HUES64 (cell line): ENCODE measurements around the gene RGS7BP.

Experiments
- H3K27ac ChIP-seq: 2 replicates; pipeline ENCODE4 v1.7.0; 2013; ENCODE audit warnings: low read depth, low read length, inconsistent platforms
- H3K27me3 ChIP-seq: 2 replicates; pipeline ENCODE4 v1.6.1; 2013; ENCODE audit warnings: mild to moderate bottlenecking, low read length; ENCODE audit not compliant: insufficient read depth
- H3K36me3 ChIP-seq: 2 replicates; pipeline ENCODE4 v1.6.1; 2013; ENCODE audit warnings: mild to moderate bottlenecking, low read length; ENCODE audit not compliant: insufficient read depth
- H3K4me1 ChIP-seq: 2 replicates; pipeline ENCODE4 v1.6.1; 2013; ENCODE audit warnings: mild to moderate bottlenecking, low read length, moderate library complexity; ENCODE audit not compliant: insufficient read depth
- H3K4me3 ChIP-seq: 2 replicates; pipeline ENCODE4 v1.5.1; 2013; ENCODE audit warnings: mild to moderate bottlenecking, low read length, moderate library complexity
- H3K9ac ChIP-seq: 2 replicates; pipeline ENCODE4 v1.6.1; 2013; ENCODE audit warnings: mild to moderate bottlenecking, low read depth, low read length
- H3K9me3 ChIP-seq: 2 replicates; pipeline ENCODE4 v1.6.1; 2013; ENCODE audit warnings: low read depth, low read length; ENCODE audit not compliant: insufficient read depth
- WGBS: fragments of 150-250, 120-280 bp; methylation state at CpG from one replicate; pipeline ENCODE4 v1.1.7; 2013; ENCODE audit warnings: missing lambda C conversion rate; 5-methylcytosine and 5-hydroxymethylcytosine counted together

RGS7BP gene

GRCh38 chr5:64509828-64510227 lies 4.0 kb downstream of the RGS7BP start:
- no peak overlapping the region for H3K4me3 ChIP-seq
- H3K9me3 ChIP-seq = no peaks in the 10 kb centered on the region
- peaks cover 10% of the 10 kb centered on the region; the same call in 1 of the 2 replicates for H3K4me1 ChIP-seq
- no peaks in the 10 kb centered on the region for H3K36me3 ChIP-seq
- H3K27me3 ChIP-seq = peaks cover 52% of the 10 kb centered on the region
- H3K27ac ChIP-seq = no peak overlapping the region
- H3K9ac ChIP-seq = no peak overlapping the region
- 94% methylated on average over 5 of the region's 7 CpGs for WGBS

DNA sequence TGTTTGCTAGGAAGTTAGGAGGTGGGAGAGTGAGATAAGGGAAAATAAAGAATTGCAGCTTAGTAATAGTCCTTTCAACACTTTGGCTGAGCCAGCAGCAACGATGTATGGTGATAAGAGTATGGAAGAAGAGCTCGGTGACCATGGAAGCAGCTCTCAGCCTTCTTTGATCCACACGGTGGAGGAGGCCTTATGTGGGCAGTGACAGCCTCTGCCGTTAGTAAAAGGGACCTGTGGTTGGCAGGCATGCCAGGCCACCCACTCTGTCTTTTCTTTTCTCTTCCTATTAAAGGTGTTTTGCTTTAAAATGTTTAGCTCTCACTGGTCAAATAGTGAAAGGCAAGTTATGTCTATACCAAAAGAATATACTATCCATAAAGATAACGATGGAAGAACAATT lies 7.7 kb downstream of the RGS7BP start:
- no peak overlapping the region for H3K27ac ChIP-seq
- no peak overlapping the region for H3K9ac ChIP-seq
- 91% methylated on average over 5 of the region's 5 CpGs for WGBS
- no peaks in the 10 kb centered on the region for H3K9me3 ChIP-seq
- no peaks in the 10 kb centered on the region for H3K4me1 ChIP-seq
- H3K4me3 ChIP-seq = no peak overlapping the region
- H3K27me3 ChIP-seq = peaks cover 17% of the 10 kb centered on the region
- no peaks in the 10 kb centered on the region for H3K36me3 ChIP-seq

- no peak overlapping the region for H3K27ac ChIP-seq
- no peaks in the 10 kb centered on the region for H3K36me3 ChIP-seq
- H3K9me3 ChIP-seq = no peaks in the 10 kb centered on the region
- no peaks in the 10 kb centered on the region for H3K4me1 ChIP-seq
- WGBS = 94% methylated on average over 1 of the region's 1 CpG
- H3K9ac ChIP-seq = no peak overlapping the region
- no peak overlapping the region for H3K4me3 ChIP-seq
- H3K27me3 ChIP-seq = peaks cover 6% of the 10 kb centered on the region
Measured at GRCh38 chr5:64514612-64515011, 8.8 kb downstream of the RGS7BP start.

DNA sequence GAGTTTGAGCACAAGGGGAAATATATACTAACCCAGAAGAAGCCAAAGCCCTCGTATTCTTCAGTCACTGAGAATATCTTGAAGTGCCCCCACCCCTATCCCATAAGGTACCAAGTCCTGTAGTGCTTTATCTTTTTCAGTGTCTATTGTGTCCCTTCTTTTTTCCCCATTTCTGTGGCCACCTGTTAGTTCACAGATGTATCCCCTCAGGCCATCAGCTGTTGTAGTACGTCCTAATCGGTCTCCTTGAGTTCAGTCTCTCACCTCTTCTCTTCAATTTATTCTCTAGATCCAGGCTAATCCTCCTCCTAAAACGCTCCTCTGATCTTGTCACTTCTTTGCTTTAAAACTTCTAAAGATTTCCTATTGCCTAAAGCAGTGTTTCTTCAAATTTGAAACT lies 10.4 kb downstream of the RGS7BP start:
- Histone ChIP-seq H3K4me1 (no peaks in the 10 kb centered on the region), H3K27ac (no peak overlapping the region), H3K27me3 (no peaks in the 10 kb centered on the region), H3K4me3 (no peak overlapping the region), H3K9me3 (no peaks in the 10 kb centered on the region), H3K36me3 (no peaks in the 10 kb centered on the region), H3K9ac (no peak overlapping the region)
- WGBS = 92% methylated on average over 4 of the region's 4 CpGs

- Histone ChIP-seq H3K27ac (no peak overlapping the region), H3K27me3 (no peaks in the 10 kb centered on the region), H3K9ac (no peak overlapping the region), H3K9me3 (no peaks in the 10 kb centered on the region), H3K4me1 (no peaks in the 10 kb centered on the region), H3K36me3 (no peaks in the 10 kb centered on the region), H3K4me3 (no peak overlapping the region)
- WGBS = 89% methylated on average over 2 of the region's 2 CpGs
Measured at GRCh38 chr5:64518793-64519192, 13.0 kb downstream of the RGS7BP start.

DNA sequence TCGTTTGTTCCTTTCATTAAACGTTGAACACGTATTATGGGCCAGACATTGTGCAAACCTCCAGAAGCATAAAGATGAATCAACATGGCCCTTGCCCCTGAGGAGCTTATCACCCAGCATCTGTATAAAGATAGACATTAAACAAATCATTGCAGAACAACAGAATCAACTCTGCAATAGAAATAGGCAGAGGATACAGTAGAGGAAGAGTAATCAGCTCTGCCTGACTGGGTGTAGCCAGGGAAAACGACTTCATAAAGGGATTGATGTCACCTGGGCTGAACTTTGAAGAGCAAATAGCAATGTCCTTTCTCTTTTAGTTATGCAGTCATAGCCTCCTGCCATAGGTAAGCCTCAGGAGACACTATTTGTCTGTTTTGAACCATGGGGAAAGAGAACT lies 13.4 kb downstream of the RGS7BP start:
- no peaks in the 10 kb centered on the region for H3K9me3 ChIP-seq
- no peaks in the 10 kb centered on the region for H3K27me3 ChIP-seq
- WGBS = 87% methylated on average over 4 of the region's 4 CpGs
- no peaks in the 10 kb centered on the region for H3K36me3 ChIP-seq
- no peaks in the 10 kb centered on the region for H3K4me1 ChIP-seq
- no peak overlapping the region for H3K27ac ChIP-seq
- H3K9ac ChIP-seq = no peak overlapping the region
- H3K4me3 ChIP-seq = no peak overlapping the region

DNA sequence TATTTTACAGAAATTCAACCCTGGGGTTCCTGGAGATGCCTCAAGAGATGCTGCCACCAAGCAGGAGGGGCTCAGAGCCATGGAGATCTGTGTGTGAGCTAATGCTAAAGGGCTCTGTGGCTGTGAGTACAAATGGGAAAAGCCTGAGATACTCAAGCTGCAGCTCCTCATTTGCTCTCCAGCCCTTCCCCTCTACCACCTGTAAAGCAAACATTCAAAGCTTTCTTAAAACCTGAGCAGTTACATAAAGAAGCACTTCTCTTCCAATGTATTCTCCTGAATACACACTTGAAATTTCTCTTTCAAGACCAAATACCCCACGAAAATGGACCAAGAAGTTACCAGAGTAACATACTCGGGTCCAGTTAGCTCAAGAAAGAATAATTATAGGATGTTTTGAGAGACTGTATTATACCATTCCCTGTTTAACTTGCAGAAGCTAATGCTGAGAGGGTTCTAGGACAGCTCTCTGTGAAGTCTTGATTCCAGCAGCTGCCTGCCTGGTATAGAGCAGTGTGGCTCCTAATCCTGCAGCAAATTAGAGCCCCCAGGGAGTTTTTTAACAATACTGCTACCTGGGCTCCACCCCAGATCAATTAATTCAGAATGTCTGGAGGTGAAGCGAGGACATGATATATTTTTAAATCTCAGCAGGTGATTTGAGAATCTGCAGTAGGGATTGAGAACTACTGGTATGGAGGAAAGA lies 21.1 kb downstream of the RGS7BP start:
- Histone ChIP-seq H3K9ac (no peak overlapping the region), H3K27ac (no peak overlapping the region), H3K4me1 (peaks cover 1% of the 10 kb centered on the region), H3K27me3 (no peaks in the 10 kb centered on the region), H3K9me3 (no peaks in the 10 kb centered on the region), H3K4me3 (no peak overlapping the region), H3K36me3 (no peaks in the 10 kb centered on the region)
- WGBS = 84% methylated on average over 3 of the region's 3 CpGs

GRCh38 chr5:64530076-64530475 lies 24.3 kb downstream of the RGS7BP start:
- Histone ChIP-seq H3K27ac (no peak overlapping the region), H3K9ac (no peak overlapping the region), H3K9me3 (no peaks in the 10 kb centered on the region), H3K36me3 (no peaks in the 10 kb centered on the region), H3K4me1 (peaks cover 11% of the 10 kb centered on the region), H3K4me3 (no peak overlapping the region), H3K27me3 (no peaks in the 10 kb centered on the region)
- WGBS = 94% methylated on average over 3 of the region's 3 CpGs

GRCh38 chr5:64532212-64532611 lies 26.4 kb downstream of the RGS7BP start:
- Histone ChIP-seq H3K27ac (no peak overlapping the region), H3K4me3 (no peak overlapping the region), H3K9me3 (no peaks in the 10 kb centered on the region), H3K4me1 (peaks cover 11% of the 10 kb centered on the region), H3K27me3 (no peaks in the 10 kb centered on the region), H3K36me3 (no peaks in the 10 kb centered on the region), H3K9ac (no peak overlapping the region)
- WGBS = 76% methylated on average over 2 of the region's 2 CpGs

GRCh38 chr5:64532657-64533056 lies 26.8 kb downstream of the RGS7BP start:
- WGBS = 90% methylated on average over 2 of the region's 2 CpGs
- no peak overlapping the region for H3K27ac ChIP-seq
- no peak overlapping the region for H3K9ac ChIP-seq
- no peaks in the 10 kb centered on the region for H3K9me3 ChIP-seq
- no peaks in the 10 kb centered on the region for H3K27me3 ChIP-seq
- peaks cover 11% of the 10 kb centered on the region for H3K4me1 ChIP-seq
- H3K36me3 ChIP-seq = no peaks in the 10 kb centered on the region
- no peak overlapping the region for H3K4me3 ChIP-seq

DNA sequence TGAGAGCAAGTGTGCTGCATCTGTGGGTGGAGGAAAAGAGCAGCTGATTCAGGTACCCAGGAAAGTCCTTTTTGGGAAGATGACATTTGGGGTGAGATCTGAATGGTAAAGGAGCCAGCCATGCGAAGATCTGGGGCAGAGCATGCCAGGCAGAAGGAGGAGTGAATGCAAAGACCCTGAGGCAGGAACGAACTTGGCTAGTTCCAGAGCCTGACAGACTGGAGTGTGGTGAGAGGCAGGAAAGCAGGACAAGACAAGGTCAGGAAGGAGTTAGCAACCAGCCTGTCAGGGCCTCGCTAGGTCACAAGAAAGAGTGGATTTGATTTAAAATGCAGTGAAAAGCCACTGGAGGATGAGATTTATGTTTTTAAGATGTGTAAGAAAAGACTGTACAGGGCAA lies 28.2 kb downstream of the RGS7BP start:
- Histone ChIP-seq H3K27ac (no peak overlapping the region), H3K9me3 (no peaks in the 10 kb centered on the region), H3K27me3 (no peaks in the 10 kb centered on the region), H3K36me3 (no peaks in the 10 kb centered on the region), H3K4me1 (peaks cover 11% of the 10 kb centered on the region), H3K9ac (no peak overlapping the region), H3K4me3 (no peak overlapping the region)
- WGBS = 87% methylated on average over 3 of the region's 3 CpGs

- H3K4me1 ChIP-seq = no peaks in the 10 kb centered on the region
- no peaks in the 10 kb centered on the region for H3K27me3 ChIP-seq
- H3K27ac ChIP-seq = no peak overlapping the region
- no peaks in the 10 kb centered on the region for H3K36me3 ChIP-seq
- no peak overlapping the region for H3K9ac ChIP-seq
- H3K9me3 ChIP-seq = peaks cover 17% of the 10 kb centered on the region
- no peak overlapping the region for H3K4me3 ChIP-seq
- WGBS = 96% methylated on average over 2 of the region's 2 CpGs
Measured at GRCh38 chr5:64557911-64558310, 52.1 kb downstream of the RGS7BP start.
